Activated B cell treated with CpG ODN at 0.5 μM for 24 hours (primary cell): ENCODE data around the gene ZNG1A. TPM values are rescaled to one million over a fixed set of nuclear protein-coding genes. Genes with fewer than 3 reads are reported as not detected.
"Not testable (repeated sequence)": the region's sequence is repeated elsewhere in the genome, so short reads cannot be mapped to it uniquely, and the experiment has no call there.

Experiments used
- ATAC-seq: fragments of 200-7000 bp; cut with Tn5 transposase; one replicate; pipeline ENCODE4 v1.10.0; 2021; ENCODE audit warnings: low read depth, mild to moderate bottlenecking, moderate library complexity
- CTCF ChIA-PET: fragments of 350-600 bp; sonication (Branson Sonifier 250); formaldehyde crosslinking; loops from one replicate; lab custom pipeline; 2021; ENCODE audit warnings: antibody characterized with exemption; lab: Charles Lee
- POLR2A ChIA-PET: fragments of 350-600 bp; sonication (Branson Sonifier 250); formaldehyde crosslinking; loops from one replicate; lab custom pipeline; 2021; ENCODE audit warnings: antibody characterized with exemption; lab: Charles Lee
- DNase-seq: peaks from one replicate; pipeline ENCODE4 v3.0.0; 2022
- H3K27ac Mint-ChIP-seq: one replicate; pipeline ENCODE4 v1.8.0; 2020; ENCODE audit warnings: mixed read lengths
- H3K27me3 Mint-ChIP-seq: one replicate; pipeline ENCODE4 v1.8.0; 2021; ENCODE audit warnings: mixed read lengths
- H3K36me3 Mint-ChIP-seq: one replicate; pipeline ENCODE4 v1.8.0; 2021; ENCODE audit warnings: low read depth, mixed read lengths
- H3K4me1 Mint-ChIP-seq: one replicate; pipeline ENCODE4 v1.8.0; 2021; ENCODE audit warnings: mixed read lengths
- H3K4me3 Mint-ChIP-seq: one replicate; pipeline ENCODE4 v1.8.0; 2020; ENCODE audit warnings: mild to moderate bottlenecking, mixed read lengths
- H3K9me3 Mint-ChIP-seq: one replicate; pipeline ENCODE4 v1.8.0; 2020; ENCODE audit warnings: mixed read lengths
- intact Hi-C: fragments of 100-400 bp; cut with micrococcal nuclease; formaldehyde crosslinking; loops from one replicate; pipeline ENCODE4 v1.15.1; 2024
- total RNA-seq: library from RNA; stranded (reverse); gene quantifications from 2 replicates; pipeline ENCODE4 v1.2.3, GENCODE V29; 2022

Gene ZNG1A
- total RNA-seq, 1 donor from 2014 or later, result 67.2 TPM

DNA sequence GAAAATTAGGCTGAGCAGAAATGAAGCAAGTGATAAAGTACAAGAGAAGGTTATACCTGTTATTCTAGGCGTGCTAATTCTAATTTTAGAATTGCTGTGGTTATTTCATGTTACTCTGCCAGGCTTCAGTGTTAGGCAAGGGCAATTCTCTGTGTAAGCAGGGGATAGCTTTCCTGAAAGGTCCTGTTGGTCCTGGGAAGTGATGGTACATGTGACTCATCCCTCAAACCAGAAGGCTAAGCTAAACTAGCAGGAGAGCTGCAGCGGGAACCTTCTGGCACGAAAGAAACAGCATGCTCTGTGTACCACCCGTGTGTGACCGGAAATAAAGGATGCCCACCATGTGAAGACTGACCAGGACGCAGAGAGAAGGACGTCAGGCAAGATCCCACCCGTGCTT is 69.3 kb downstream of the ZNG1A start:
- not testable (repeated sequence) for H3K4me1 Mint-ChIP-seq

DNA sequence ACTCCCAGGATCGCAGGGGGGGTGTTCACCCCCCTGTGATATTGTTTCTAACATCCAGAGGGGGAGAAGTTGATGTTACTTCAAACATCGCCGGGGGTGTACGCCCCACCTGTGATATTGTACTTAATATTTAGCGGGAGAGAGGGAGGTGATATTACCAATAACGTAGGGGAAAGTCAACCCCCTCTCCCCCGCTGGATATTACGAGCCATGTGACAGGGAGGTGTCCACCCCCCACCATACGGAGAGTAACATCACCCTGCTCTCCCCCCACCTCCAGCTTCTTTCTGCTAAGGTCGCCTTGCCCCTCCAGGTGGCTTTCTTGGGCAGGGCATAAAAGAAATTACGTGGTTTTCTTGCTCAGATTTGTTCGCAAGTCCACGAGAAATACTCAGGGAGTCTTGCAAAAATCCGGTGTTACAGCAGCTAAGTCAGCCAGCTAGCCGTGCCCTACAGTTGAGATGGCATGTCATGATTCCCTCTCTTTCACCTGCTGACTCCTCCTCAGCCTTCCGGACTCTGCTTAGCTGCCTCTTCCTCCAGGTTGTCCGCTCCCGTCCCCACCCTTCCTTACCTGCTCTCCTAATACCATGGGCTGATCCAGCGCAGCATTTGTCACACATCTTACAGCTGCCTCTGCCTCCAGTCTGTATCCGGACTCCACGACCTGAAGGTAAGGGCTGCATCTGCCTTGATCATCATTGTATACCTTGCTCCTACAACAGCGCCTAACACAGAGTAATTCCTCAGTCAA is 69.9 kb downstream of the ZNG1A start:
- H3K27ac Mint-ChIP-seq, H3K4me3 Mint-ChIP-seq, H3K36me3 Mint-ChIP-seq, CTCF ChIA-PET, H3K9me3 Mint-ChIP-seq, intact Hi-C loops, DNase-seq, ATAC-seq, POLR2A ChIA-PET, H3K4me1 Mint-ChIP-seq: not testable (repeated sequence)
- peaks cover 31% of the 10 kb centered on the region for H3K27me3 Mint-ChIP-seq

More for the DNA sequence above, 69.3 kb downstream of the ZNG1A start:
- H3K27ac Mint-ChIP-seq, DNase-seq, H3K4me3 Mint-ChIP-seq, H3K9me3 Mint-ChIP-seq, CTCF ChIA-PET, H3K36me3 Mint-ChIP-seq, ATAC-seq, intact Hi-C loops, POLR2A ChIA-PET: not testable (repeated sequence)
- peaks cover 30% of the 10 kb centered on the region for H3K27me3 Mint-ChIP-seq

DNA sequence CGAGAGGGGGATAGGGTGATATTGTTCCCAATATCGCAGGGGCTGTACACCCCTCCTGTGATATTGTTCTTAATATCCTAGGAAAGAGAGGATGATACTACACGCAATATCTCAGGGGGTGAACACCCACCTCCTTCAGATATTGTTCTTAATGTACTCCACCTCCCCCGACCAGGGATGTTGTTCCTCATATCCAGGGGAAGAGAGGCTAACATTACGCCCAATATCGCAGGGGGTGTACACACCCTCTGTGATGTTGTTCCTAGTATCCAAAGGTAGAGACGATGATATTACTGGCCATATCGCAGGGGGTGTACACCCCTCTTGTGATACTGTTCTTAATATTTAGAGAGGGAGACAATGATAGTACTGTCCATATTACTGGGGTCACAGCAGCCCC is 72.9 kb downstream of the ZNG1A start:
- H3K27me3 Mint-ChIP-seq, result peaks cover 29% of the 10 kb centered on the region
- H3K9me3 Mint-ChIP-seq, H3K36me3 Mint-ChIP-seq, intact Hi-C loops, CTCF ChIA-PET, POLR2A ChIA-PET, ATAC-seq, H3K27ac Mint-ChIP-seq, DNase-seq, H3K4me3 Mint-ChIP-seq, H3K4me1 Mint-ChIP-seq: not testable (repeated sequence)

DNA sequence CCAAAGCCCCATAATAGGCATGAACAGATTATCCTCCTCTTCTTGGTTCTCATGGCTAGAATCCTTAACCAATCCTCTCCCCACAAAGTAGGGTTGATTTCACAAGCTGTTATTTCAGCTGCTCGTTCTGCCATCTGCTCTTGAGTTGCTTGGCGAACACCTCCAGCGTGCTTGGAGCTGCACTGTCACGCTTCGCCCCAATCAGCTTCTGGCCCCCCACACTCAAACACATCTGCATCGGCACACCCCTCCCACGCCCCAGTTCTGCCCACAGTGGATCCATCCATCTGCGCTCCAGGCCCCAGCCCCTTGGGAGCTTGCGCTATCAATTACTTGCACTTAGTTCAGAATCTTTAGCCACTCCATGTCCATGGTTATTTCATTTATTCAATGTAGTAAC is 78.4 kb downstream of the ZNG1A start:
- ATAC-seq, POLR2A ChIA-PET: not testable (repeated sequence)

DNA sequence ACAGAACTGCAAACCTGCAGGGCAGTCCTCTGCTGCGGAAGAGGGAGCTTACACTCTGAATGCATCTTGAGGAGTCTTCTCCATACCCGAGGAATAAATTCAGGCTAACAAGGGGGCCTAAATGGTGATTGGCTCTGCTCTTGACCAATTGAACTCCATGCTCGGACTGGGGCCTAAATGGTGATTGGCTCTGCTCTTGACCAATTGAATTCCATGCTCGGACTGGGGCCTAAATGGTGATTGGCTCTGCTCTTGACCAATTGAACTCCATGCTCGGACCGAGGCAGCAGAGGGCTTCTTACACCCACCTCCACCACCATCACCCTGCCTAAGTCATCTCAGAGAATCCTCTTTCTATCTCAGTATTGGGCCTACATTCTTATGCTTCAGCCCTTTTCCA is 79.0 kb downstream of the ZNG1A start:
- ATAC-seq, intact Hi-C loops, H3K27me3 Mint-ChIP-seq, H3K4me1 Mint-ChIP-seq, H3K27ac Mint-ChIP-seq, H3K4me3 Mint-ChIP-seq, H3K9me3 Mint-ChIP-seq, POLR2A ChIA-PET, CTCF ChIA-PET, DNase-seq, H3K36me3 Mint-ChIP-seq: not testable (repeated sequence)

More for the DNA sequence above, 78.4 kb downstream of the ZNG1A start:
- DNase-seq, H3K27me3 Mint-ChIP-seq, H3K4me1 Mint-ChIP-seq, H3K27ac Mint-ChIP-seq, intact Hi-C loops, CTCF ChIA-PET, H3K9me3 Mint-ChIP-seq, H3K4me3 Mint-ChIP-seq, H3K36me3 Mint-ChIP-seq: not testable (repeated sequence)

DNA sequence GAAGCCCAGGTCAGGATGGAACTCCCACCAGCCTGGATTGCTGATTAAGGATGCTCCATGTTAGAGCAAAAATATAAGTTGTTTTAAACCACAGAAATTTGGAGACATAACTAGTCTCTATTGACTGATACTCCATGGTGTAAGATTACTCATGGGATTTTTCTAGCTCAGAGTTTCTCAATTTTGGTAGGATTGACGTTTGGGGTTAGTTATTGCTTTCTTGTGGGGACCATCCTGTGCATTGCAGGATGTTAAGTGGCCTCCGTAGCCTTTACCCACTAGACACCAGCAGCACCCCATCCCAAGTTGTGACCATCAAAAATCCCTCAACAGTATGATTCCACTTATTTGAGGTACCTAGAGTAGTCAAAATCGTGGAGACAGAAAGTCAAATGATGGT is 80.1 kb downstream of the ZNG1A start:
- H3K4me3 Mint-ChIP-seq, DNase-seq, H3K36me3 Mint-ChIP-seq, H3K27ac Mint-ChIP-seq, intact Hi-C loops, H3K27me3 Mint-ChIP-seq, ATAC-seq, POLR2A ChIA-PET, CTCF ChIA-PET, H3K9me3 Mint-ChIP-seq, H3K4me1 Mint-ChIP-seq: not testable (repeated sequence)

DNA sequence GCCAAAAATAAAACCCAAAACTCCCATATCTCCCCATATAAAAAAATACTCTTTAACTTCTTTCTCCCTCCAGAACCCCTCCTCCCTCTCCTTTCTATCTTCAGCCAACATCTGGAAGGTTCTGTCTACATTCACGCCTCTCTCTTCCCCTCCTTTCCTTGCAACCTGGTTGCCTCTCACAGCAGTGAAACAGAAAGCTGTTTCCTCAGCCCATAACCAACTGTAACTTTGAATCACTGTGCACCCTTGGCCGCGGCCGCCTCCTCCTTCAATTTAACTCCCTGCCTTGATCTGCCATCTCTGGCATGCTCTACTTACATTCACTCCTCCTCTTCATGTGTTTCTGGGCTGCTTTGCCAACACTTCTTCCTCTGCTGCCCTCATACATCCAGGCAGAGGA is 83.9 kb downstream of the ZNG1A start:
- POLR2A ChIA-PET, H3K4me1 Mint-ChIP-seq, intact Hi-C loops, H3K36me3 Mint-ChIP-seq, CTCF ChIA-PET, DNase-seq, ATAC-seq, H3K27ac Mint-ChIP-seq, H3K27me3 Mint-ChIP-seq, H3K4me3 Mint-ChIP-seq, H3K9me3 Mint-ChIP-seq: not testable (repeated sequence)

DNA sequence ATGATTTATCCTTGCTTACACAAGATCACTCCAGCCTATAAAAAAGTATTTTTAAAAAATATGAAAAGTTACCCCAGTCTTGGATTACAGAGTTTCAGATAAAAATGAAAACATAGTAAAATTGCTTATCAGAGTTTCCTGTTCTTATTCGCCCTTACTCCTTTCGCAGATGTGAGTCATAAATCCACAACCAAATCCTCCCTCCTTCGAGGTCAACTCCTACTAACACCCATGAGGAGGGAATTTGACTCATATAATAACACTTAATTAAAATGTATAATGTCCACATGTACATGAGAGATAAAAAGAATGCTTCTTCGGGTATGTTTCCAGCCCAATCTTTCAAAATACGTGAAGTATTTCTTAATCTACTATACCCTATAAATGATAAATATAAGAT is 84.5 kb downstream of the ZNG1A start:
- POLR2A ChIA-PET, H3K36me3 Mint-ChIP-seq, ATAC-seq, H3K4me1 Mint-ChIP-seq, CTCF ChIA-PET, H3K27me3 Mint-ChIP-seq, H3K27ac Mint-ChIP-seq, DNase-seq, H3K9me3 Mint-ChIP-seq, H3K4me3 Mint-ChIP-seq, intact Hi-C loops: not testable (repeated sequence)

DNA sequence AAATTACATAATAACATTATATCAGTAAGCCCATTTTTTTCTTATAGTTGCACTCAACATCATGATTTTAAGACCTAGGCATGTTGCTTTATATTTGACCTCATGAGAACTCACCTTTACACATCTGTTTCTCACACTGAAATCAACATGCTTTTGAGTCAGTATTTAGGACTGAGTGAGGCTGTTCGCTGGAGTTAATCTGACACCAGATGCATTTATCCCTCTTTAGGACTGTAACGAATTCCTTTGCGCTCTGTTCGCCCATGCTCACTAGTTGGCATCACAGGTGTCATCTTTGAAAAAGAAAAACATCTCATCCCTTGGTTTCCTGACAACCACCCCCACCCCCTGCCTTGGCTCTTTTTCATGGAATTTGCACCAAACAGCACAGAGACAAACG is 84.9 kb downstream of the ZNG1A start:
- intact Hi-C loops, H3K4me1 Mint-ChIP-seq, H3K27me3 Mint-ChIP-seq, H3K9me3 Mint-ChIP-seq, POLR2A ChIA-PET, H3K27ac Mint-ChIP-seq, ATAC-seq, CTCF ChIA-PET, H3K36me3 Mint-ChIP-seq, DNase-seq, H3K4me3 Mint-ChIP-seq: not testable (repeated sequence)

DNA sequence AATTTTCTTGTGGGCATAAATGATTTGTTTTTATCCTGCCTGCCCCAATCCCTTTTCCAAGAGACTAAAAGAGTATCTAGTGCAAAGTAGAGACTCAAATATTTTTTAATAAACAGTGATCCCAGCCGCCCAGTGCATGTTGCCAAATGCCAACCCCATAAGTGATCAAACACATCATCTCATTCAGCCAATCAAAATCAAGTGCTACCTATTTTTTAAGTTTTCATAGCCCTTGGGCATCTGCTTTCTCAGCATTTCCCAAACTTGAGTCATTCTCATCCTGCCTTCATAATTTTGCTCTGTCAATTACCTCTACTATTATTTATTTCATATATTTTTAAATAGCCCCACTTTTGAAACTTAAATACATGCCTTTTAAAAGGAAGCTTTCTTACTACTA is 88.0 kb downstream of the ZNG1A start:
- H3K27ac Mint-ChIP-seq, DNase-seq, ATAC-seq, H3K4me3 Mint-ChIP-seq, H3K9me3 Mint-ChIP-seq, intact Hi-C loops, H3K4me1 Mint-ChIP-seq, CTCF ChIA-PET, H3K36me3 Mint-ChIP-seq, POLR2A ChIA-PET: not testable (repeated sequence)
- peaks cover 12% of the 10 kb centered on the region for H3K27me3 Mint-ChIP-seq

DNA sequence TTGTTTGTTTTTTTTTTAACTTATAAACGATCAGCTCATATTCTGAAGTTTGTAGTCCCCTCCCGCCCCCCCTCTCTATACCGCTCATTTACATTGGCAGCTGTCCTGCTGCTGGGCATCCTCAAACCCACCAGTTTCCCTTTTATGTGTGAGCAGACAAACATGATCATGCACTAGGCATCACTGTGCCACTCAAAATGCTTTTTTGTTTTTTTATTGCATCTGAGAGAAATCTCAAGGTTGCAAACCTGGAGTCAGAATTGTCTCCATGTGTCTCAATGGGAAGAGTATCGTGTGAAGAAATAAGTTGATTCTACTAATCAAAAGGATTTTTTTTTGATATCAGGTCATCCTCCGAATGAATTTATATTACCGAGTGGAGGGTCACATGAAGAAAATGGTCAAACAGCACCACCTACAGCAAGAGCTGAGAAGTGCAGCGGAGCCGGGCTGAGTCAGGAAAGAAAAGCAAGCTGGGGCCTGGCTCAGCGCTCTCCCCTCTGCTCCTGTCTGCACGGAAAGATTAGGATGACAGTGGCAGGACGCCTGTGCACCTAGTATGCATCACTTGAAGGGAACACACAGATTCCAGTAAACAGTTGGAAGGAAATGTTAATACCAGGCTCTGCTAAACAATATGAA is 90.3 kb downstream of the ZNG1A start:
- H3K36me3 Mint-ChIP-seq, H3K27ac Mint-ChIP-seq, intact Hi-C loops, CTCF ChIA-PET, POLR2A ChIA-PET, H3K27me3 Mint-ChIP-seq, H3K4me3 Mint-ChIP-seq, H3K4me1 Mint-ChIP-seq, DNase-seq, H3K9me3 Mint-ChIP-seq: not testable (repeated sequence)
- ATAC-seq, result peak; percentile 89

DNA sequence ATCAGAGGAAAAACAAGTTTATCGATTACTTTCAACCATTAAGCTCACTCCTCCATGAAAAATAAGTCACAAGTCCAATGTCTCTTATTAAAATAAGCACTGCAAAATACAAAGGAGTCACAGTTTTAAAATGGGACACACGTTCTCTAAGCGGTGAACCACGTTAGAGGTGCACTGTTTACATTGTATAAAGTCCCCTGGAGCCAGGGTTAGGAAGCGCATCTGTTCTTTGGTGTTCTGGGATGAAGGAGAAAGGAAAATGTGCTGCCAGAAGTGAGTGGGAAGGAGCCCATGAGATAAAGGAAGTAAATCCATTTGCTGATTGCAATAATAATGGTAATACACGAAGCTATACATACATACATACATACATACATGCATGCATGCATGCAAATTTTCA is 91.0 kb downstream of the ZNG1A start:
- H3K27ac Mint-ChIP-seq, CTCF ChIA-PET, H3K4me1 Mint-ChIP-seq, H3K36me3 Mint-ChIP-seq, H3K9me3 Mint-ChIP-seq, DNase-seq, ATAC-seq, intact Hi-C loops, H3K4me3 Mint-ChIP-seq, H3K27me3 Mint-ChIP-seq, POLR2A ChIA-PET: not testable (repeated sequence)
